WTC11 (cell line): ENCODE results near the gene NOL9. TPM values are rescaled to one million over a fixed set of nuclear protein-coding genes. Genes with fewer than 3 reads are reported as not detected.

ENCODE experiments used
- ATAC-seq: fragments of 200-7000 bp; cut with Tn5 transposase; 2 replicates; pipeline ENCODE4 v1.10.0; 2021; ENCODE audit warnings: mild to moderate bottlenecking, moderate library complexity
- CTCF ChIA-PET: fragments of 300-600 bp; sonication (Branson Sonifier 250); formaldehyde crosslinking; loops from one replicate; lab custom pipeline; 2021; ENCODE audit warnings: antibody characterized with exemption; lab: Charles Lee
- POLR2A ChIA-PET: fragments of 350-600 bp; sonication (Branson Sonifier 250); formaldehyde crosslinking; loops from one replicate; lab custom pipeline; 2021; ENCODE audit warnings: antibody characterized with exemption; lab: Charles Lee
- DNase-seq: peaks from one replicate; pipeline ENCODE4 v3.0.0; 2021; ENCODE audit warnings: low spot score
- H3K27ac Mint-ChIP-seq: 2 replicates; pipeline ENCODE4 v1.8.0; 2021; ENCODE audit warnings: mixed read lengths
- H3K27me3 Mint-ChIP-seq: 2 replicates; pipeline ENCODE4 v1.8.0; 2021; ENCODE audit warnings: low read depth, mild to moderate bottlenecking, moderate library complexity, mixed read lengths
- H3K36me3 Mint-ChIP-seq: 2 replicates; pipeline ENCODE4 v1.8.0; 2021; ENCODE audit warnings: mixed read lengths
- H3K4me1 Mint-ChIP-seq: 2 replicates; pipeline ENCODE4 v1.8.0; 2022; ENCODE audit warnings: mixed read lengths
- H3K4me3 Mint-ChIP-seq: 2 replicates; pipeline ENCODE4 v1.8.0; 2021; ENCODE audit warnings: mild to moderate bottlenecking, moderate library complexity, mixed read lengths
- H3K9me3 Mint-ChIP-seq: 2 replicates; pipeline ENCODE4 v1.8.0; 2021; ENCODE audit warnings: mixed read lengths
- ATF1 ChIP-seq: sonication (generic); formaldehyde crosslinking; IDR thresholded peaks from 2 replicates; pipeline ENCODE4 v1.8.1; 2023; ENCODE audit warnings: mild to moderate bottlenecking, moderate library complexity, missing genetic modification reagents
- CBFB ChIP-seq: sonication (generic); formaldehyde crosslinking; IDR thresholded peaks from 2 replicates; pipeline ENCODE4 v1.8.1; 2022; ENCODE audit warnings: mild to moderate bottlenecking, low read depth, missing genetic modification reagents
- EMX1 ChIP-seq: fragments of 250-450 bp; sonication (Bioruptor Pico); IDR thresholded peaks from 2 replicates; pipeline ENCODE4 v1.8.0; 2021; ENCODE audit warnings: mild to moderate bottlenecking
- ESRRA ChIP-seq: sonication (generic); formaldehyde crosslinking; IDR thresholded peaks from 2 replicates; pipeline ENCODE4 v1.8.1; 2022; ENCODE audit warnings: mild to moderate bottlenecking, missing genetic modification reagents, borderline replicate concordance
- GABPB1 ChIP-seq: sonication (generic); formaldehyde crosslinking; IDR thresholded peaks from 2 replicates; pipeline ENCODE4 v1.8.1; 2023; ENCODE audit warnings: mild to moderate bottlenecking, missing genetic modification reagents
- GTF2I ChIP-seq: fragments of 250-450 bp; sonication (Bioruptor Pico); conservative IDR thresholded peaks from 2 replicates; pipeline ENCODE4 v1.4.0; 2021; ENCODE audit warnings: mild to moderate bottlenecking
- IRF2 ChIP-seq: sonication (generic); formaldehyde crosslinking; IDR thresholded peaks from 2 replicates; pipeline ENCODE4 v1.8.0; 2022; ENCODE audit warnings: low read depth, missing genetic modification reagents, borderline replicate concordance
- KAT7 ChIP-seq: sonication (generic); formaldehyde crosslinking; IDR thresholded peaks from 2 replicates; pipeline ENCODE4 v1.8.1; 2023; ENCODE audit warnings: missing genetic modification reagents, mild to moderate bottlenecking, borderline replicate concordance
- MYBL2 ChIP-seq: sonication (generic); formaldehyde crosslinking; IDR thresholded peaks from 2 replicates; pipeline ENCODE4 v1.8.1; 2023; ENCODE audit warnings: mild to moderate bottlenecking, moderate library complexity, missing genetic modification reagents
- NFATC4 ChIP-seq: fragments of 250-450 bp; sonication (Bioruptor Pico); IDR thresholded peaks from 2 replicates; pipeline ENCODE4 v1.9.0; 2021; ENCODE audit warnings: mild to moderate bottlenecking
- NFYB ChIP-seq: sonication (generic); formaldehyde crosslinking; conservative IDR thresholded peaks from 2 replicates; pipeline ENCODE4 v1.8.0; 2022; ENCODE audit warnings: low read depth, missing genetic modification reagents
- RELA ChIP-seq: sonication (generic); formaldehyde crosslinking; IDR thresholded peaks from 2 replicates; pipeline ENCODE4 v1.8.1; 2022; ENCODE audit warnings: missing genetic modification reagents, mild to moderate bottlenecking, borderline replicate concordance
- SMAD3 ChIP-seq: sonication (generic); formaldehyde crosslinking; IDR thresholded peaks from 2 replicates; pipeline ENCODE4 v1.8.0; 2022; ENCODE audit warnings: missing genetic modification reagents, mild to moderate bottlenecking, borderline replicate concordance
- SP1 ChIP-seq: sonication (generic); formaldehyde crosslinking; conservative IDR thresholded peaks from 2 replicates; pipeline ENCODE4 v1.8.1; 2022; ENCODE audit warnings: missing genetic modification reagents
- TP53 ChIP-seq: sonication (generic); formaldehyde crosslinking; IDR thresholded peaks from 2 replicates; pipeline ENCODE4 v1.8.1; 2023; ENCODE audit warnings: mild to moderate bottlenecking, missing genetic modification reagents
- ZNF219 ChIP-seq: sonication (generic); formaldehyde crosslinking; IDR thresholded peaks from 2 replicates; pipeline ENCODE4 v1.8.0; 2023; ENCODE audit warnings: missing genetic modification reagents, mild to moderate bottlenecking, borderline replicate concordance
- ZNF263 ChIP-seq: sonication (generic); formaldehyde crosslinking; IDR thresholded peaks from 2 replicates; pipeline ENCODE4 v1.8.1; 2022; ENCODE audit warnings: low read depth, mild to moderate bottlenecking, moderate library complexity, missing genetic modification reagents
- ZNF396 ChIP-seq: fragments of 250-450 bp; sonication (Bioruptor Pico); IDR thresholded peaks from 2 replicates; pipeline ENCODE4 v1.8.0; 2021; ENCODE audit warnings: mild to moderate bottlenecking, moderate library complexity, borderline replicate concordance
- total RNA-seq: library from RNA; stranded (reverse); gene quantifications from 3 replicates; pipeline ENCODE4 v1.2.3, GENCODE V29; 2021
- TF ChIP-seq, protein P1 (sequence below): sonication (generic); formaldehyde crosslinking; IDR thresholded peaks from 2 replicates; pipeline ENCODE4 v1.8.1; 2022; ENCODE audit warnings: missing genetic modification reagents, borderline replicate concordance
- TF ChIP-seq, protein P2 (sequence below): sonication (generic); formaldehyde crosslinking; IDR thresholded peaks from 2 replicates; pipeline ENCODE4 v1.8.0; 2022; ENCODE audit warnings: mild to moderate bottlenecking, missing genetic modification reagents
- TF ChIP-seq, protein P3 (sequence below): sonication (generic); formaldehyde crosslinking; IDR thresholded peaks from 2 replicates; pipeline ENCODE4 v1.8.0; 2022; ENCODE audit warnings: mild to moderate bottlenecking, missing genetic modification reagents
- TF ChIP-seq, protein P4 (sequence below): fragments of 250-450 bp; sonication (Bioruptor Pico); IDR thresholded peaks from 2 replicates; pipeline ENCODE4 v1.9.0; 2021; ENCODE audit warnings: mild to moderate bottlenecking, borderline replicate concordance
- TF ChIP-seq, protein P5 (sequence below): fragments of 200-600 bp; IDR thresholded peaks from 2 replicates; pipeline ENCODE4 v1.8.0; 2022; ENCODE audit warnings: antibody characterized with exemption
- TF ChIP-seq, protein P6 (sequence below): sonication (generic); formaldehyde crosslinking; IDR thresholded peaks from 2 replicates; pipeline ENCODE4 v1.8.1; 2023; ENCODE audit warnings: mild to moderate bottlenecking, missing genetic modification reagents, moderate library complexity
- TF ChIP-seq, protein P7 (sequence below): sonication (generic); formaldehyde crosslinking; IDR thresholded peaks from 2 replicates; pipeline ENCODE4 v1.8.1; 2023; ENCODE audit warnings: mild to moderate bottlenecking, missing genetic modification reagents, moderate library complexity

Gene NOL9
- total RNA-seq, 1 experiment from 2014 or later = 37.4 TPM

DNA sequence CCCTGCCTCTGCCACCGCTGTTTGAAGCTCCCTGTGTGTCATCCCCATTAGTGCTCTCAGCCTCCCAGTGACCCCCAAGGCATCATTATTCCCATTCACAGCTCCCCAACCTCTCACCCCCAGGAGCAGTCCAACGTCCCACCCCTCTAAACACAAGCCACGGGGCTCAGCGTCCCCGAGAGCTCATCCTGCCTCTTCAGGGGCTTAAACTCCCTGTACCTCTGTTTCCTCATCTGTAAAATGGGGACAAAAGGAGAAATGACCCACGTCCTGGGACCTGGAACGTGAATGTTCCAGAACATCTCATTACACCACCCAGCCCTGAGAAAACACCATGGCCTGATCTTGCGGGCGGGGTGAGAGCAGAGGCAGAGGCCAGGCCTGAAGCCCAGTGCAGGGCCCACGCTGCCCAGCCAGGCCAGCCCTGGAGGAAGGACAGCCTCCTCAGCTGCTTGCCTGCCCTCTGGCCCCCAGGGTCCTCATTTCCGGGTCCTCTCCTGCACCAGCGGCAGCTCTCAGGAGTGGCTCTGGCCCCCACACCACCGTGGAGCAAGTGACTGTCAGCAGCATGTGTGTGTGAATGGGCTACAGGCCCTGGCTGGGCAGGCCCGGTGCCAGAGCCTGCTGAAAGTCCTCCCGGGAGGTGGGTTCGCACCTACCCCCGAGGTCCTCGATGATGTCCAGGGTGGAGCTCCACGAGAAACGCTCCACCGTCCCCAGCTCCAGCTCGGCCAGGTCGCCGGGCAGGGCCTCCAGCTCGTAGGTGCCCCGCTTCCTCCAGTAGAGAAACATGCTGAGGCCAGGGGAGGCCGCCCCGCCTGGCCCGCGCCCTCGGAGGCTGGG is 48.7 kb downstream of the NOL9 start:
- H3K4me3 Mint-ChIP-seq = no peak overlapping the region
- ATAC-seq = no peak
- H3K9me3 Mint-ChIP-seq = no peaks in the 10 kb centered on the region
- H3K4me1 Mint-ChIP-seq = no peaks in the 10 kb centered on the region
- no peaks in the 10 kb centered on the region for H3K36me3 Mint-ChIP-seq
- H3K27me3 Mint-ChIP-seq = peaks cover 3% of the 10 kb centered on the region
- no peak overlapping the region for H3K27ac Mint-ChIP-seq
- ChIA-PET CTCF (interaction anchor here (1.1 to 5.3 kb wide), 4 partner anchors 17 to 702 kb away, joined by 3 to 25 read pairs (median 4); partner anchors contain the start of gene NOL9), POLR2A (no interaction called here)
- DNase-seq = no peak
- TF ChIP-seq NFYB (CRISPR knock-in tag) = no peak
- TF ChIP-seq ATF1 (CRISPR knock-in tag) = no peak
- no peak for TF ChIP-seq NFATC4 (CRISPR knock-in tag)
- TF ChIP-seq, protein P1, sequence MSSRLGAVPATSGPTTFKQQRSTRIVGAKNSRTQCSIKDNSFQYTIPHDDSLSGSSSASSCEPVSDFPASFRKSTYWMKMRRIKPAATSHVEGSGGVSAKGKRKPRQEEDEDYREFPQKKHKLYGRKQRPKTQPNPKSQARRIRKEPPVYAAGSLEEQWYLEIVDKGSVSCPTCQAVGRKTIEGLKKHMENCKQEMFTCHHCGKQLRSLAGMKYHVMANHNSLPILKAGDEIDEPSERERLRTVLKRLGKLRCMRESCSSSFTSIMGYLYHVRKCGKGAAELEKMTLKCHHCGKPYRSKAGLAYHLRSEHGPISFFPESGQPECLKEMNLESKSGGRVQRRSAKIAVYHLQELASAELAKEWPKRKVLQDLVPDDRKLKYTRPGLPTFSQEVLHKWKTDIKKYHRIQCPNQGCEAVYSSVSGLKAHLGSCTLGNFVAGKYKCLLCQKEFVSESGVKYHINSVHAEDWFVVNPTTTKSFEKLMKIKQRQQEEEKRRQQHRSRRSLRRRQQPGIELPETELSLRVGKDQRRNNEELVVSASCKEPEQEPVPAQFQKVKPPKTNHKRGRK (CRISPR knock-in tag) = no peak
- TF ChIP-seq, protein P2, sequence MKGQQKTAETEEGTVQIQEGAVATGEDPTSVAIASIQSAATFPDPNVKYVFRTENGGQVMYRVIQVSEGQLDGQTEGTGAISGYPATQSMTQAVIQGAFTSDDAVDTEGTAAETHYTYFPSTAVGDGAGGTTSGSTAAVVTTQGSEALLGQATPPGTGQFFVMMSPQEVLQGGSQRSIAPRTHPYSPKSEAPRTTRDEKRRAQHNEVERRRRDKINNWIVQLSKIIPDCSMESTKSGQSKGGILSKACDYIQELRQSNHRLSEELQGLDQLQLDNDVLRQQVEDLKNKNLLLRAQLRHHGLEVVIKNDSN = no peak
- TF ChIP-seq SMAD3 (CRISPR knock-in tag) = no peak
- no peak for TF ChIP-seq IRF2 (CRISPR knock-in tag)
- TF ChIP-seq TP53 (CRISPR knock-in tag) = no peak
- no peak for TF ChIP-seq SP1 (CRISPR knock-in tag)
- no peak for TF ChIP-seq ESRRA (CRISPR knock-in tag)
- no peak for TF ChIP-seq ZNF263 (CRISPR knock-in tag)
- no peak for TF ChIP-seq EMX1
- TF ChIP-seq, protein P3, sequence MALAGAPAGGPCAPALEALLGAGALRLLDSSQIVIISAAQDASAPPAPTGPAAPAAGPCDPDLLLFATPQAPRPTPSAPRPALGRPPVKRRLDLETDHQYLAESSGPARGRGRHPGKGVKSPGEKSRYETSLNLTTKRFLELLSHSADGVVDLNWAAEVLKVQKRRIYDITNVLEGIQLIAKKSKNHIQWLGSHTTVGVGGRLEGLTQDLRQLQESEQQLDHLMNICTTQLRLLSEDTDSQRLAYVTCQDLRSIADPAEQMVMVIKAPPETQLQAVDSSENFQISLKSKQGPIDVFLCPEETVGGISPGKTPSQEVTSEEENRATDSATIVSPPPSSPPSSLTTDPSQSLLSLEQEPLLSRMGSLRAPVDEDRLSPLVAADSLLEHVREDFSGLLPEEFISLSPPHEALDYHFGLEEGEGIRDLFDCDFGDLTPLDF = no peak
- no peak for TF ChIP-seq MYBL2 (CRISPR knock-in tag)
- TF ChIP-seq, protein P4, sequence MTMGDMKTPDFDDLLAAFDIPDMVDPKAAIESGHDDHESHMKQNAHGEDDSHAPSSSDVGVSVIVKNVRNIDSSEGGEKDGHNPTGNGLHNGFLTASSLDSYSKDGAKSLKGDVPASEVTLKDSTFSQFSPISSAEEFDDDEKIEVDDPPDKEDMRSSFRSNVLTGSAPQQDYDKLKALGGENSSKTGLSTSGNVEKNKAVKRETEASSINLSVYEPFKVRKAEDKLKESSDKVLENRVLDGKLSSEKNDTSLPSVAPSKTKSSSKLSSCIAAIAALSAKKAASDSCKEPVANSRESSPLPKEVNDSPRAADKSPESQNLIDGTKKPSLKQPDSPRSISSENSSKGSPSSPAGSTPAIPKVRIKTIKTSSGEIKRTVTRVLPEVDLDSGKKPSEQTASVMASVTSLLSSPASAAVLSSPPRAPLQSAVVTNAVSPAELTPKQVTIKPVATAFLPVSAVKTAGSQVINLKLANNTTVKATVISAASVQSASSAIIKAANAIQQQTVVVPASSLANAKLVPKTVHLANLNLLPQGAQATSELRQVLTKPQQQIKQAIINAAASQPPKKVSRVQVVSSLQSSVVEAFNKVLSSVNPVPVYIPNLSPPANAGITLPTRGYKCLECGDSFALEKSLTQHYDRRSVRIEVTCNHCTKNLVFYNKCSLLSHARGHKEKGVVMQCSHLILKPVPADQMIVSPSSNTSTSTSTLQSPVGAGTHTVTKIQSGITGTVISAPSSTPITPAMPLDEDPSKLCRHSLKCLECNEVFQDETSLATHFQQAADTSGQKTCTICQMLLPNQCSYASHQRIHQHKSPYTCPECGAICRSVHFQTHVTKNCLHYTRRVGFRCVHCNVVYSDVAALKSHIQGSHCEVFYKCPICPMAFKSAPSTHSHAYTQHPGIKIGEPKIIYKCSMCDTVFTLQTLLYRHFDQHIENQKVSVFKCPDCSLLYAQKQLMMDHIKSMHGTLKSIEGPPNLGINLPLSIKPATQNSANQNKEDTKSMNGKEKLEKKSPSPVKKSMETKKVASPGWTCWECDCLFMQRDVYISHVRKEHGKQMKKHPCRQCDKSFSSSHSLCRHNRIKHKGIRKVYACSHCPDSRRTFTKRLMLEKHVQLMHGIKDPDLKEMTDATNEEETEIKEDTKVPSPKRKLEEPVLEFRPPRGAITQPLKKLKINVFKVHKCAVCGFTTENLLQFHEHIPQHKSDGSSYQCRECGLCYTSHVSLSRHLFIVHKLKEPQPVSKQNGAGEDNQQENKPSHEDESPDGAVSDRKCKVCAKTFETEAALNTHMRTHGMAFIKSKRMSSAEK = no peak
- TF ChIP-seq CBFB = no peak
- no peak for TF ChIP-seq RELA

DNA sequence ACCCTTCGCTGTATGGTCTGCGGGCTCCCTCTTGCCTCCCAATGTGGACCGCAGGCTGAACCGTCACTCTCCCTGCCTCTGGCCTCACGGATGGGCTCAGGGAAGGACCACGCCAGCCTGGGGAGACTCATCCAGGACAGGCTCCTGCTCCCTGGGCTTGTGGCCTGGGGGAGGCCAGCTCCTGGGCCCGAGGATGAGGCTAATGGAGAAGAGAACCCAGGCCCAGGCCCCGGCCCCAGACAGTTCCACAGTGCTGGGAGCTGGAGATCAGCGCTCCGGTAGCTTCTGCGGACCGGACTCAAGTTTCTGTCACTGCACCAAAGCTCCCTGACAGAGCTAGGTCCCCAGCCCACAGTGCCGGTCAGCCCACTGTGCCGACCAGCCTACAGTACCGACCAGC is 49.4 kb downstream of the NOL9 start:
- no peaks in the 10 kb centered on the region for H3K9me3 Mint-ChIP-seq
- H3K4me1 Mint-ChIP-seq = no peaks in the 10 kb centered on the region
- CTCF ChIA-PET = interaction anchor here (1.1 to 5.3 kb wide), 4 partner anchors 17 to 703 kb away, joined by 3 to 25 read pairs (median 4); partner anchors contain the start of gene NOL9
- POLR2A ChIA-PET = no interaction called here
- no peak overlapping the region for H3K27ac Mint-ChIP-seq
- H3K36me3 Mint-ChIP-seq = no peaks in the 10 kb centered on the region
- no peak overlapping the region for H3K4me3 Mint-ChIP-seq
- H3K27me3 Mint-ChIP-seq = peaks cover 3% of the 10 kb centered on the region
- DNase-seq (no peak), ATAC-seq (no peak)
- TF ChIP-seq, protein P5, sequence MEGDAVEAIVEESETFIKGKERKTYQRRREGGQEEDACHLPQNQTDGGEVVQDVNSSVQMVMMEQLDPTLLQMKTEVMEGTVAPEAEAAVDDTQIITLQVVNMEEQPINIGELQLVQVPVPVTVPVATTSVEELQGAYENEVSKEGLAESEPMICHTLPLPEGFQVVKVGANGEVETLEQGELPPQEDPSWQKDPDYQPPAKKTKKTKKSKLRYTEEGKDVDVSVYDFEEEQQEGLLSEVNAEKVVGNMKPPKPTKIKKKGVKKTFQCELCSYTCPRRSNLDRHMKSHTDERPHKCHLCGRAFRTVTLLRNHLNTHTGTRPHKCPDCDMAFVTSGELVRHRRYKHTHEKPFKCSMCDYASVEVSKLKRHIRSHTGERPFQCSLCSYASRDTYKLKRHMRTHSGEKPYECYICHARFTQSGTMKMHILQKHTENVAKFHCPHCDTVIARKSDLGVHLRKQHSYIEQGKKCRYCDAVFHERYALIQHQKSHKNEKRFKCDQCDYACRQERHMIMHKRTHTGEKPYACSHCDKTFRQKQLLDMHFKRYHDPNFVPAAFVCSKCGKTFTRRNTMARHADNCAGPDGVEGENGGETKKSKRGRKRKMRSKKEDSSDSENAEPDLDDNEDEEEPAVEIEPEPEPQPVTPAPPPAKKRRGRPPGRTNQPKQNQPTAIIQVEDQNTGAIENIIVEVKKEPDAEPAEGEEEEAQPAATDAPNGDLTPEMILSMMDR = no peak
- TF ChIP-seq MYBL2 (CRISPR knock-in tag) = no peak
- no peak for TF ChIP-seq GABPB1
- TF ChIP-seq, protein P6, sequence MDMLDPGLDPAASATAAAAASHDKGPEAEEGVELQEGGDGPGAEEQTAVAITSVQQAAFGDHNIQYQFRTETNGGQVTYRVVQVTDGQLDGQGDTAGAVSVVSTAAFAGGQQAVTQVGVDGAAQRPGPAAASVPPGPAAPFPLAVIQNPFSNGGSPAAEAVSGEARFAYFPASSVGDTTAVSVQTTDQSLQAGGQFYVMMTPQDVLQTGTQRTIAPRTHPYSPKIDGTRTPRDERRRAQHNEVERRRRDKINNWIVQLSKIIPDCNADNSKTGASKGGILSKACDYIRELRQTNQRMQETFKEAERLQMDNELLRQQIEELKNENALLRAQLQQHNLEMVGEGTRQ (CRISPR knock-in tag) = no peak
- no peak for TF ChIP-seq ZNF396 (CRISPR knock-in tag)
- no peak for TF ChIP-seq GTF2I (CRISPR knock-in tag)
- TF ChIP-seq KAT7 (CRISPR knock-in tag) = no peak
- TF ChIP-seq, protein P7, sequence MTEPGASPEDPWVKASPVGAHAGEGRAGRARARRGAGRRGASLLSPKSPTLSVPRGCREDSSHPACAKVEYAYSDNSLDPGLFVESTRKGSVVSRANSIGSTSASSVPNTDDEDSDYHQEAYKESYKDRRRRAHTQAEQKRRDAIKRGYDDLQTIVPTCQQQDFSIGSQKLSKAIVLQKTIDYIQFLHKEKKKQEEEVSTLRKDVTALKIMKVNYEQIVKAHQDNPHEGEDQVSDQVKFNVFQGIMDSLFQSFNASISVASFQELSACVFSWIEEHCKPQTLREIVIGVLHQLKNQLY = no peak
- TF ChIP-seq ZNF219 (CRISPR knock-in tag) = no peak
